Vagina (tissue), 2 donors: ENCODE data around the gene CTNNA3. TPM values are rescaled to one million over a fixed set of nuclear protein-coding genes. Genes with fewer than 3 reads are reported as not detected.

Experiments used
- DNase-seq, 2 donors: peaks; one replicate each; pipeline ENCODE4 v3.0.0-alpha.2; 2017; ENCODE audit errors: extremely low spot score in 2 of 2
- H3K27ac ChIP-seq: fragments of 200-600 bp; sonication (generic); one replicate; pipeline ENCODE4 v1.5.1; 2019
- H3K27me3 ChIP-seq: fragments of 200-600 bp; sonication (generic); one replicate; pipeline ENCODE4 v1.5.1; 2019
- H3K36me3 ChIP-seq, 2 donors: fragments of 200-600 bp; sonication (generic); one replicate each; pipeline ENCODE4 v1.5.1; 2017 to 2019
- H3K4me1 ChIP-seq: fragments of 200-600 bp; sonication (generic); one replicate; pipeline ENCODE4 v1.5.1; 2019
- H3K4me3 ChIP-seq, 2 donors: fragments of 200-600 bp; sonication (generic); 1 replicate in 1 of 2; 2 replicates in 1 of 2; pipeline ENCODE4 v1.5.1; 2016 to 2019
- H3K9me3 ChIP-seq: fragments of 200-600 bp; sonication (generic); one replicate; pipeline ENCODE4 v1.5.1; 2019
- POLR2A ChIP-seq, 2 donors: fragments of 450-650 bp; IDR thresholded peaks; one replicate each; pipeline ENCODE4 v1.6.1; 2017; ENCODE audit warnings: antibody characterized with exemption in 2 of 2, mild to moderate bottlenecking in 2 of 2, moderate library complexity in 2 of 2
- POLR2AphosphoS5 ChIP-seq, 2 donors: sonication (generic); formaldehyde crosslinking; IDR thresholded peaks; one replicate each; pipeline ENCODE4 v1.9.0; 2017; ENCODE audit warnings: antibody characterized with exemption in 2 of 2, mild to moderate bottlenecking in 2 of 2, low read depth in 1 of 2; ENCODE audit not compliant: insufficient read depth in 1 of 2
- intact Hi-C: fragments of 100-400 bp; cut with DNase I; formaldehyde crosslinking; loops from one replicate; pipeline ENCODE4 v1.15.1; 2023
- total RNA-seq: library from RNA; depleted of rRNA; stranded (reverse); fragments of >200 nt; gene quantifications from one replicate; pipeline ENCODE4 v1.2.3, GENCODE V29; 2016
- TF ChIP-seq, protein P1 (sequence below), 3 experiments: fragments of 450-650 bp in 2 of 3; fragments of 200-600 bp in 1 of 3; sonication (generic) in 1 of 3; IDR thresholded peaks; one replicate each; pipeline ENCODE4 v1.5.1; 2017 to 2019; ENCODE audit warnings: antibody characterized with exemption in 3 of 3, mild to moderate bottlenecking in 2 of 3, moderate library complexity in 2 of 3

The CTNNA3 gene
- total RNA-seq, 1 donor from 2014 or later: 0.98 TPM

DNA sequence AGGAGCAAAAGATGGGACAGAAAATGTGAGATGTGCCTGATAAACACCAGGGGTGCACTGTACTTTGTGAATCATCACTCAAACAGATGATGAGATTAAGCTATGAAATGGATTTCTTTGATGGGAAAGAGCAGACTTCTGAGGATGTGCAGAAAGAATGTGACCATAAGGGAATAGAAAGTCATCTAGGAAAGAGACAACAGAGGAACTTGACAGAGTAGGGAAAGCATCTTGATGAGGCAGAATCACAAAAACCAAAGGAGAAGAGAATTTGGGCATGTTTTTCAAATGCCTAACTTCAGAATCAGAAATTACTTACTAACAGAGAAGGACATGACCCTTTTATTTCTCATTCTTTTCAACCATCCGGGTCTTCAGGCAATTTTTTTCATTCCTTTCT, 852.6 kb downstream of the CTNNA3 start:
- intact Hi-C loops: no loop called here
- TF ChIP-seq, protein P1, sequence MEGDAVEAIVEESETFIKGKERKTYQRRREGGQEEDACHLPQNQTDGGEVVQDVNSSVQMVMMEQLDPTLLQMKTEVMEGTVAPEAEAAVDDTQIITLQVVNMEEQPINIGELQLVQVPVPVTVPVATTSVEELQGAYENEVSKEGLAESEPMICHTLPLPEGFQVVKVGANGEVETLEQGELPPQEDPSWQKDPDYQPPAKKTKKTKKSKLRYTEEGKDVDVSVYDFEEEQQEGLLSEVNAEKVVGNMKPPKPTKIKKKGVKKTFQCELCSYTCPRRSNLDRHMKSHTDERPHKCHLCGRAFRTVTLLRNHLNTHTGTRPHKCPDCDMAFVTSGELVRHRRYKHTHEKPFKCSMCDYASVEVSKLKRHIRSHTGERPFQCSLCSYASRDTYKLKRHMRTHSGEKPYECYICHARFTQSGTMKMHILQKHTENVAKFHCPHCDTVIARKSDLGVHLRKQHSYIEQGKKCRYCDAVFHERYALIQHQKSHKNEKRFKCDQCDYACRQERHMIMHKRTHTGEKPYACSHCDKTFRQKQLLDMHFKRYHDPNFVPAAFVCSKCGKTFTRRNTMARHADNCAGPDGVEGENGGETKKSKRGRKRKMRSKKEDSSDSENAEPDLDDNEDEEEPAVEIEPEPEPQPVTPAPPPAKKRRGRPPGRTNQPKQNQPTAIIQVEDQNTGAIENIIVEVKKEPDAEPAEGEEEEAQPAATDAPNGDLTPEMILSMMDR (IDR thresholded peaks at IDR 0.05): no peak
- TF ChIP-seq POLR2A (IDR thresholded peaks at IDR 0.05) (no peak), POLR2AphosphoS5 (IDR thresholded peaks at IDR 0.05; ENCODE audit: insufficient read depth in 1 of 2, low read depth in 1 of 2) (no peak)
- Histone ChIP-seq H3K4me1 (no peaks in the 10 kb centered on the region), H3K9me3 (no peaks in the 10 kb centered on the region), H3K4me3 (no peak overlapping the region), H3K27me3 (no peaks in the 10 kb centered on the region), H3K27ac (no peak overlapping the region), H3K36me3 (no peaks in the 10 kb centered on the region)
- DNase-seq: no peak

DNA sequence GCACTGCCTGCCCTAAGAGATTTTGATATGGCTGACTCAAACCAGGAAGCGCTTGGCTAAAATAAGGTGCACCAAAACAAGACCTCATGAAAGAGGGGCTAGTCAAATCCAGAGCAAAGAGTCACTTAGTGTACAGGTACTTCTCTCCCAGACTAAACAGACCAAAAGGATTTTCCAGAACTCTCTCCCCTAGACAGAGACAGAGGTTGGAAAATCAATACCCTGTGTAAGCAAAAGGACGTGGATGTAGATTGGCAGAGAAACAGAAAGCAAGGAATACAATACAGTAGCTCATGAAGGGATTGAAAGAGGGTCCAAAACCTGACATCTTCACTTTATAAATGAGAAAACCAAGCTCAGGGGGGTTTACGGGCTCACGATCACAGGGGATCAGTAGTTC, 853.1 kb downstream of the CTNNA3 start:
- Histone ChIP-seq H3K36me3 (no peaks in the 10 kb centered on the region), H3K4me3 (no peak overlapping the region), H3K27ac (no peak overlapping the region), H3K27me3 (no peaks in the 10 kb centered on the region), H3K4me1 (no peaks in the 10 kb centered on the region), H3K9me3 (no peaks in the 10 kb centered on the region)
- intact Hi-C loops: no loop called here
- DNase-seq: no peak
- TF ChIP-seq POLR2AphosphoS5 (IDR thresholded peaks at IDR 0.05; ENCODE audit: insufficient read depth in 1 of 2, low read depth in 1 of 2): no peak
- no peak for TF ChIP-seq POLR2A (IDR thresholded peaks at IDR 0.05)
- TF ChIP-seq, protein P1 (IDR thresholded peaks at IDR 0.05): no peak

DNA sequence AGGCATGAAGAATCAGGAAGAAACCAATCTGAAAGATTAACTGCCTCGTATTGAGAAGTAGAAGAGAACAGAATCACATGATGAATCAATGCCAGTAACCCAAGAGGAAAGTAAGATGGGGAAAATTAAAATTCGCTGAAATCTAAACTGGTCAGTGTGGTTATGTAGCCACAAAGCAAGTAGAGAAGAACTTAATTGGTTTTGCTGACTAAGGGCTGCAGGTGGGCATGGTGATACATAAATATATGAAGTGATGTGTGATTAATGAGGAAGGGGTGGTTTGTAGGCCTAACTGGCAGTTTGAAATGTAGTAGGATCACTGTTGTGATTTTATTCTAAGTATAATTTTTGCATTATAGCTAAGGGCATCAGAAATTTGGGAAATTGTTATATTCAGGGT, 853.6 kb downstream of the CTNNA3 start:
- intact Hi-C loops: no loop called here
- DNase-seq: no peak
- H3K4me3 ChIP-seq: no peak overlapping the region
- TF ChIP-seq POLR2AphosphoS5 (IDR thresholded peaks at IDR 0.05; ENCODE audit: insufficient read depth in 1 of 2, low read depth in 1 of 2) (no peak), POLR2A (IDR thresholded peaks at IDR 0.05) (no peak)
- no peaks in the 10 kb centered on the region for H3K27me3 ChIP-seq
- H3K9me3 ChIP-seq: no peaks in the 10 kb centered on the region
- H3K27ac ChIP-seq: no peak overlapping the region
- no peaks in the 10 kb centered on the region for H3K4me1 ChIP-seq
- no peaks in the 10 kb centered on the region for H3K36me3 ChIP-seq

DNA sequence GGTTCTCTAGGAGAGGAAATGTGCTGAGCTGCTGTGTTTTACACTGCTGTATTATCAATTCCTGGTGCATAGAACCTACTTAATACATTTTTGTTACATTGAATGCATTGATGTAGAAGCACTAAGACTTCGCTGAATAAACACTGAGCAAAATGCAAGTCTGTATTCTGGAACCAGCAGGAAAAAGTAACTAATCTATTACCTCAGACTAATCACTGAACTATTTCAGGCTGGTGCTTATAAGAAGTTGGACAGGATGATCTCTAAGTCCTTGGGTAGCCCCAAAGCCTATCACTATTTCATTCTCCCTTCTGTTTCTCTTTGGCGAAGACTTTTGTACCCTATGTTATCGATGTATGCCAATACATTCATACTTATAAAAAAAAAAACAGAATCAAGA, 857.3 kb downstream of the CTNNA3 start:
- intact Hi-C loops: no loop called here
- no peaks in the 10 kb centered on the region for H3K4me1 ChIP-seq
- no peak for DNase-seq
- H3K36me3 ChIP-seq: no peaks in the 10 kb centered on the region
- no peak overlapping the region for H3K27ac ChIP-seq
- no peaks in the 10 kb centered on the region for H3K9me3 ChIP-seq
- TF ChIP-seq POLR2AphosphoS5 (IDR thresholded peaks at IDR 0.05; ENCODE audit: insufficient read depth in 1 of 2, low read depth in 1 of 2): no peak
- TF ChIP-seq, protein P1 (IDR thresholded peaks at IDR 0.05): no peak
- TF ChIP-seq POLR2A (IDR thresholded peaks at IDR 0.05): no peak
- H3K4me3 ChIP-seq: no peak overlapping the region
- no peaks in the 10 kb centered on the region for H3K27me3 ChIP-seq

DNA sequence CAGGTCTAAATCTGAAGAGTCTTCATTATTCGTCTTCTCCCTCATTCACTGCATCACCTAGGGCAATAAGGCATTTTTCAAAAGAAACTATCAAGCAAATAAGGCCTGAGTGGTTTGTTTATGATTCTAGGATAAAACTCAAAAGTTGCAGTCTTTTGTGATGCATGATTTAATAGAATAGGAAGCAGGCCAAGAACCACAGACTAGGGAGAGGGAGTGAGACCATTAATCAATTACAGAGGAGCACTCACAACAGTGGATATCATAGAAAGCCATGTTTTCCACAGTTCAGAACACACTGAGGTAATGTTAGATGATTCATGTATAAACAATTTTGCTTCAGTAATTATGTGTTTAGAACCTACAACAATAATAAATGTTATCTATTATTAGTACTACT, 858.0 kb downstream of the CTNNA3 start:
- H3K27me3 ChIP-seq: no peaks in the 10 kb centered on the region
- no peaks in the 10 kb centered on the region for H3K9me3 ChIP-seq
- intact Hi-C loops: no loop called here
- no peaks in the 10 kb centered on the region for H3K36me3 ChIP-seq
- H3K4me1 ChIP-seq: no peaks in the 10 kb centered on the region
- no peak for TF ChIP-seq POLR2AphosphoS5 (IDR thresholded peaks at IDR 0.05; ENCODE audit: insufficient read depth in 1 of 2, low read depth in 1 of 2)
- TF ChIP-seq POLR2A (IDR thresholded peaks at IDR 0.05): no peak
- TF ChIP-seq, protein P1 (IDR thresholded peaks at IDR 0.05): no peak
- H3K27ac ChIP-seq: no peak overlapping the region
- no peak for DNase-seq
- no peak overlapping the region for H3K4me3 ChIP-seq
